ENCODE results near the gene CPED1.

The CPED1 gene

DNA sequence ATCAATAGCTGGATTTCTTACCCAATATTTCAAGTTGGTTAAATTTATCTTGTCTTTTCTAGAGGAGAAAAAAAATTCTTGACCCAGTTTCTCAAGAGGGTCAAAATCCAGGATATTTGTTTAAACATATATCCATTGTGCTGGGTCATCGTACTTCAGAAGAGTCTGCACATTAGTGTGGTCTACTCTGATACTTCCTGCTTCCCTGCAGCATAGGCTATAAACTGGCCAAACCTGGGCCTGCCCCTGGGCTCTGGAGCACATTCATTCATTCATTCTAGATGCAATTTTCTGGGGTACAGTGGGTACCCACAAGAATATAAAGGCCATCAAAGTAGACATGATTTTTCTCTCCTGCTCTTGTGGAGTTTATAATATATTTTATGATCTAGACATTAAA, 198.2 kb downstream of the CPED1 start:
- peak overlapping the region; percentile 6; the same call in 1 of the 2 replicates for H3K27ac ChIP-seq (ENCODE audit: low read length)
- H3K4me3 ChIP-seq (ENCODE audit: low read length), result no peak overlapping the region
- DNase-seq, result peak; percentile 21
- no peaks in the 10 kb centered on the region for H3K9me2 ChIP-seq (replicated peaks; ENCODE audit: insufficient read depth, low read length)
- TF ChIP-seq, protein P1, sequence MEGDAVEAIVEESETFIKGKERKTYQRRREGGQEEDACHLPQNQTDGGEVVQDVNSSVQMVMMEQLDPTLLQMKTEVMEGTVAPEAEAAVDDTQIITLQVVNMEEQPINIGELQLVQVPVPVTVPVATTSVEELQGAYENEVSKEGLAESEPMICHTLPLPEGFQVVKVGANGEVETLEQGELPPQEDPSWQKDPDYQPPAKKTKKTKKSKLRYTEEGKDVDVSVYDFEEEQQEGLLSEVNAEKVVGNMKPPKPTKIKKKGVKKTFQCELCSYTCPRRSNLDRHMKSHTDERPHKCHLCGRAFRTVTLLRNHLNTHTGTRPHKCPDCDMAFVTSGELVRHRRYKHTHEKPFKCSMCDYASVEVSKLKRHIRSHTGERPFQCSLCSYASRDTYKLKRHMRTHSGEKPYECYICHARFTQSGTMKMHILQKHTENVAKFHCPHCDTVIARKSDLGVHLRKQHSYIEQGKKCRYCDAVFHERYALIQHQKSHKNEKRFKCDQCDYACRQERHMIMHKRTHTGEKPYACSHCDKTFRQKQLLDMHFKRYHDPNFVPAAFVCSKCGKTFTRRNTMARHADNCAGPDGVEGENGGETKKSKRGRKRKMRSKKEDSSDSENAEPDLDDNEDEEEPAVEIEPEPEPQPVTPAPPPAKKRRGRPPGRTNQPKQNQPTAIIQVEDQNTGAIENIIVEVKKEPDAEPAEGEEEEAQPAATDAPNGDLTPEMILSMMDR (IDR thresholded peaks at IDR 0.05; ENCODE audit: low read length), result no peak
- TF ChIP-seq EZH2 (optimal IDR thresholded peaks at IDR 0.05; ENCODE audit: low read depth, low read length) (no peak), EZH2phosphoT487 (IDR thresholded peaks at IDR 0.05; ENCODE audit: low read length) (no peak)
- peaks cover 12% of the 10 kb centered on the region for H3K4me1 ChIP-seq (ENCODE audit: low read length)
- H3K27me3 ChIP-seq (replicated peaks; ENCODE audit: insufficient read depth, low read length), result no peaks in the 10 kb centered on the region
- no peak overlapping the region for H3K9ac ChIP-seq (ENCODE audit: low read length)
- no peaks in the 10 kb centered on the region for H3K36me3 ChIP-seq (replicated peaks; ENCODE audit: insufficient read depth, low read length)
- peaks cover 6% of the 10 kb centered on the region for H3F3A ChIP-seq (ENCODE audit: insufficient read depth, low read length)
- peak overlapping the region; percentile 39; the same call in 1 of the 2 replicates for H3K4me2 ChIP-seq (ENCODE audit: low read depth, low read length)
- no peak overlapping the region; the same call in 1 of the 2 replicates for H2AFZ ChIP-seq (ENCODE audit: low read length)
- H4K20me1 ChIP-seq (ENCODE audit: insufficient read depth, low read length), result no peaks in the 10 kb centered on the region
- no peaks in the 10 kb centered on the region for H3K9me3 ChIP-seq (replicated peaks; ENCODE audit: insufficient read depth, low read length)
- no peaks in the 10 kb centered on the region for H3K79me2 ChIP-seq (ENCODE audit: low read length)

DNA sequence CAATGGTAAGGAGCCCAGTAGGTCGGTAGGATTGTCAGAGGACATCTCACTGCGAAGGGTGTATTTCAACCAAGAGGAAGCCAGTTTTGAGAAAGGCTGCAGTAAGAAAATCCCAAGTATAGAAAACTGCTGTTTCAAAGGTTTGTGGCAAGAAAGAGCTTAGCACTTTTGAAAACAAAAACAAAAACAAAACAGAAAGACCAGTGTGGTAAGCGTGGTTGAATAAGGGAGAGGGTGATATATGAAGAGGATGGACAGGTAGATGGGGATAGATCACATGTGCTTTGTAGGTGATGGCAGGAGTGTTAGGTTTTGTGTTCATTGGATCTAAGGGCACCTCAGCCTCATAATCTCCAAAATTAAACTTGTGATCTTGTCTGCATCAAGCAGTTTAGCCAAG, 198.7 kb downstream of the CPED1 start:
- Histone ChIP-seq H3F3A (ENCODE audit: insufficient read depth, low read length) (peaks cover 6% of the 10 kb centered on the region), H3K4me2 (ENCODE audit: low read depth, low read length) (peak overlapping the region; percentile 39; the same call in 1 of the 2 replicates), H2AFZ (ENCODE audit: low read length) (no peak overlapping the region; the same call in 1 of the 2 replicates), H3K27ac (ENCODE audit: low read length) (peak overlapping the region; percentile 6; the same call in 1 of the 2 replicates), H3K4me3 (ENCODE audit: low read length) (no peak overlapping the region), H3K79me2 (ENCODE audit: low read length) (no peaks in the 10 kb centered on the region), H3K9me3 (replicated peaks; ENCODE audit: insufficient read depth, low read length) (no peaks in the 10 kb centered on the region), H3K27me3 (replicated peaks; ENCODE audit: insufficient read depth, low read length) (no peaks in the 10 kb centered on the region), H3K9me2 (replicated peaks; ENCODE audit: insufficient read depth, low read length) (no peaks in the 10 kb centered on the region), H3K4me1 (ENCODE audit: low read length) (peaks cover 12% of the 10 kb centered on the region), H3K9ac (ENCODE audit: low read length) (no peak overlapping the region), H4K20me1 (ENCODE audit: insufficient read depth, low read length) (no peaks in the 10 kb centered on the region), H3K36me3 (replicated peaks; ENCODE audit: insufficient read depth, low read length) (no peaks in the 10 kb centered on the region)
- TF ChIP-seq, protein P1 (IDR thresholded peaks at IDR 0.05; ENCODE audit: low read length), result no peak
- TF ChIP-seq EZH2 (optimal IDR thresholded peaks at IDR 0.05; ENCODE audit: low read depth, low read length) (no peak), EZH2phosphoT487 (IDR thresholded peaks at IDR 0.05; ENCODE audit: low read length) (no peak)
- DNase-seq, result peak; percentile 78

DNA sequence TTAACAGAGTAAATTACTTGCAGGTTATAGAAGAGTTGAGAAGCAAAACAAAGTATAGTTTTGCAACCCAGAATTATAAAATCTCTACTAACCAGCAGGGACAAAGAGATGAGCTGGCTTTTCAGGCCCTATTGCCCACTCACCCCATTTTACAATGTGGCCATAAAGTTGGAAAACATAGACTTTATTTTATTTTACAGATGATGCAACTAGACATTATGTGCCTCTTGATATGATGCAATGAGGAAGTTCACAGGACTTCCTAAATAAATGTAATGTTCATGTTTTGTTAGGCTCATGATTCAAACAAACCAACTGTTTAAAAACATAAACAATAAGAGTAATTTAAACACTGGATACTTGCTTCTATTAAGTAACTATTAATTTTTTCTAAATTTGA, 199.2 kb downstream of the CPED1 start:
- Histone ChIP-seq H3K27ac (ENCODE audit: low read length) (peak overlapping the region; percentile 6; the same call in 1 of the 2 replicates), H3F3A (ENCODE audit: insufficient read depth, low read length) (peaks cover 6% of the 10 kb centered on the region), H3K4me3 (ENCODE audit: low read length) (no peak overlapping the region), H4K20me1 (ENCODE audit: insufficient read depth, low read length) (no peaks in the 10 kb centered on the region), H3K9me3 (replicated peaks; ENCODE audit: insufficient read depth, low read length) (no peaks in the 10 kb centered on the region), H3K9ac (ENCODE audit: low read length) (no peak overlapping the region), H3K79me2 (ENCODE audit: low read length) (no peaks in the 10 kb centered on the region), H2AFZ (ENCODE audit: low read length) (no peak overlapping the region), H3K36me3 (replicated peaks; ENCODE audit: insufficient read depth, low read length) (no peaks in the 10 kb centered on the region), H3K4me2 (ENCODE audit: low read depth, low read length) (peak overlapping the region; percentile 39; the same call in 1 of the 2 replicates), H3K4me1 (ENCODE audit: low read length) (peaks cover 12% of the 10 kb centered on the region), H3K27me3 (replicated peaks; ENCODE audit: insufficient read depth, low read length) (no peaks in the 10 kb centered on the region), H3K9me2 (replicated peaks; ENCODE audit: insufficient read depth, low read length) (no peaks in the 10 kb centered on the region)
- DNase-seq, result no peak
- TF ChIP-seq EZH2 (optimal IDR thresholded peaks at IDR 0.05; ENCODE audit: low read depth, low read length) (no peak), EZH2phosphoT487 (IDR thresholded peaks at IDR 0.05; ENCODE audit: low read length) (no peak)
- TF ChIP-seq, protein P1 (IDR thresholded peaks at IDR 0.05; ENCODE audit: low read length), result no peak
